ENCODE results near the gene TUFT1.
"Not testable (repeated sequence)": the region's sequence is repeated elsewhere in the genome, so short reads cannot be mapped to it uniquely, and the experiment has no call there.

TUFT1 gene

DNA sequence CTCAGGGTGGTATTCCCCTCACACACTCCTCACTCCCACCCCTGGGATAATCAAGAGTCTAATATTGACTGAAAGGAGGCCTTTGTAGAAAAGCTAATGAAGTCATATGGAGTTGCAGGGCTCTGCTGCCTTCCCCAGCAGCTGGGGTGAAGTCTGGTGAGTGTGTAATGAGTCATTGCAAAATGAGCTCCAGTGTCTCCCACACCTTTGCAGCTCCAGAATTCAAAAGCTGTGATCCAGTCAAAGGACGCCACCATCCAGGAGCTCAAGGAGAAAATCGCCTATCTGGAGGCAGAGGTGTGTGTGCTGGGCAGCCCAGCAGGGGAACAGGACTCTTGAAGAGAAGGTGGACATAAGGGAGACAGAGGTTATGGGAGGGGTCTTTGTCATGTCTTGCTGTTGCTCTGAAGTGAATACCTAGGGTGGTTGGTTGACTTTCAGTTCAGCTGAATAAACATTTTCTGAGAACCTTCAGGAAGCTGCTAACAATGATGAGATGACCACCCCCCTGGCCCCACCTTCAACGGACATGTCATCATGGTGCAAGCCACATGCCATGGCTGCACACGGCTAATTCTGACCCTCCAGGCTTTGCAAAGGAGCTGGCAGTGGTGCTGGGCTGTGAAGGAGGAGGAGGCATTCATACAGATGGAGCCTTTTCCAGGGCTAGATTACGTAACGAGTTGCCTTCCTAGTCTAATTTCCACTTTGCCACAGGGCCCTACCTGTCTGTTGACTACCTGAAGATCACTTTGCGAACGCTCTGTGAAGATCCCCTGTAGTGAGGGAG, 39.5 kb downstream of the TUFT1 start:
- no peak for DNase-seq
- ATAC-seq = no peak

DNA sequence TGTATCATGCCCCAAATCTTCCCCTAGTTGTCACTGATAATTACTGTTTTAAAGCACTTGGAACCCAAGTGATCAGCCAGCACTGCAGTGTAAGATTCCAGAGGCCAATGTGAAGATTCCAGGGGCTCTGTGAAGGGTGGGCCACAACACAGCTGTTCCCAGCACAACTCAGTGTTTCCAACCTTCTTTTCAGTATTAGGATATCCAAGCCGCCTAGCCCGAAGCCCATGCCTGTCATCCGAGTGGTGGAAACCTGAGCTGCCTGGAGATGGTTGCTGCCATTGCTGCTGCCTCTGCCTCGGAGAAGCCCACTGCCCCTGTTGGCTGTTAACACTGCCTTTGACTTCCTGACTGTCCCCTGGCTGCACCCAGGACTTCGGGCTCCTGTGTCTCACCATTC, 41.3 kb downstream of the TUFT1 start:
- DNase-seq = no peak

DNA sequence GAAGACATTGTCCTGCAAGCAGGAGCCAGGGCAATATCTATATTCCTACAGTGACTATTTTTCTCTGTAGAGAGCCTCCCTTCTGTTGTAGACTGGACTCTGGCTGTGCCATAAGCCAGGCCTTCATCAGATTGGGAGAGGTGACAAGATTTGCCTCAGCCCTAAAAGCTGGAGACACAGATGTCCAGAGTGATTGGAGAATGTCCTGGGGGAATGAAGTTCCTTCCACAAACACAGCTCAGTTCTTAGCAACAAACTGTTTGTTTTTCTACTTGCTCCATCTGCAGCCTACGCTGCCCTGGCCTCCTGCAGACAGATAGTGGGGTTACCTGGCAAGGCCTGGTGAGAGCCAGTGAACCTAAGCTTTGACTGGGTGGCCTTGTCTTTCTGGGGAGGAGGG, 41.8 kb downstream of the TUFT1 start:
- DNase-seq (no peak), ATAC-seq (no peak)

More for the DNA sequence above, 41.3 kb downstream of the TUFT1 start:
- no peak for ATAC-seq

DNA sequence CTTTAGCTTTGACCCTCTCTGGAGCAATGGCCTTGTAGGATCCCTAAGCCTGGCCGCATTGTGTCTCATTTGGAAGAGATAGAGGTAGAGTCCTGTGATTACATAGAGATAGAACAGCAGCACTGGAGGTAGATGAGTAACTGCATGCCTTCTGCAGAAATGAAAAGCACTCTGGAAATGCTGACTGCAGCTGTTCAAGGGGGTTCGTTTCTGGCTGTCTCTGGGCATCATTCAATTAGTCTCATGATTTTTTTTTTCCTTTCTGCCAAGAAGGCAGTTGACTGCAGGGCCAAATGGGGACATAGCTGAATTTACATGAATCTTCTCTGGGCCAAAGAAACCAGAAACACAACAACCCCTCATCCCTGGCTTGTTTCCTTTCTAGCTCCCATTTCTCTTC, 43.7 kb downstream of the TUFT1 start:
- DNase-seq = no peak

DNA sequence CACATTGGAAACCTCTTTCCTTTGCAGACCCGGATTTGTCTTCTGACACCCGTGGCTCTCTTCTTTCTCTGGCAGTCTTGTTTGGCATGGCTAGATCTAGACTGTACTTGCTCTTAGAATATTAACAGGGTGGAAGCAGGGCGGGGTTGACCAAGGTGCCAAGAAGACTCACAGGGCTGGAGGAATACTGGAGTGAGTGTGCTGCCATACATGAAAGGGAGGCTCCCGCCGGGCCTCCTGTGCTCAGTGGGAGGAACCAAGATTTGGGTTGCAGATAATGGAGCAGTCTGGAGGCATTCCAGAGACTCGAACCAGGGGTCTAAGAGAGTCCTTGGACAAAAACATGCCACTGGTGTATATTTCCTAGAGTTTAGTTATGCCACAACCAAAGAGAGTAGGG, 44.2 kb downstream of the TUFT1 start:
- DNase-seq (no peak), ATAC-seq (no peak)

More for the DNA sequence above, 43.7 kb downstream of the TUFT1 start:
- ATAC-seq = no peak

DNA sequence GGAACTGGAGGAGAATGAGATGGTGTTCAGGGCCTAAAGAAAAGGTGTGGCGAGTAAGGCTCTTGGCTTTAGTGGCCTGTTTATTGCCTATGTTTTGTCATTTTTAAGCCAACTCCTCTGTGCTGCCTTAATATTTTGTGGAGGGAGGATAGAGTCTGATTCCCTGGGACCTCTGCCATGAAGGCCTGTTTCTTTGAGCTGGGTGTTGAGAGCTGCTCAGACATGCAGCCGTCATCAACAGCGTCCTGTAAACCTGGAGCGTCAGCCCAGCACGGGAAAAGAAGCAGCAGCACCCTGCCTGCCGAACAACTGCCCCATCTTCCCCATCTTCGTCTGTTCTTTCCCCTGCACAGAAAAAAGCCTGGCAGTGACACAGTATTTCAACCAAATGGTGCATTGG, 44.7 kb downstream of the TUFT1 start:
- DNase-seq (no peak), ATAC-seq (no peak)

DNA sequence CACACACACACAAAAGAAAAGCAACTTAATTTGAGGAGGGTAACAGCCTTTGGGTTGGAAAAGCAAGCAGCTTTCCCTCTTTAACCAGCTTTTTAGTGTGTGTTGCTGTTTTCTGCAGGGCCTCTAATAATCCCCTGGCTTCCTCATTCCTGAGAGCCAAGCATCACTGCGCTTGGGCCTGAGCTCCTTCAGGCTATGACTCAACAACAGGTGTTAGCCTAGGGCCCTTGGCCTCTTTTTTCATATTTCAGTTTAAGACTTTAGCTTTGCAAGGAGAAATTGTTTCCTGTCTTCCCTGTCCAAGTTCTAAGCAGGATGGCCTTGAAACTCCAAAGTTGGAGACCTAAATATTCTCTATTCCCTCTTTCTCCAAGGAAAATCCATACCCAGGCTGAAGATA, 45.5 kb downstream of the TUFT1 start:
- DNase-seq = no peak

DNA sequence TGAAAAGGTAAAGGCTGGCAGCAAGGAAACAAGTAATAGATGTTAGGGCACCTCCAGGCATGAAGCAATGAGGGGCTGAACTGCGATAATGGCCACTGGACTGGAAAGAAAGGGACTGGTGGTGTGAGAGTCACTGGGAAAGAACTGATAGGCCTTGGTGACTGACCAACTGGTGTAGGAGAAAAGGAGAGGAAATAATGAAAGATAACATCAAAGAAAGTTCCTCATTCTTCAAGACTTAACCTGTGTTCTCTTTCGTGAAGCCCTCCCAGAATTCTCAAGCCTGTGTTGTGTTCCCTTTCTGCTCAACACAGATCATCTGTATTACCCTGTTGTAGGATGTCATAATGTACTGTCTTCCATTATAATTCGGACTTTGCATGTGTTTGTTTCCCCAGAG, 50.9 kb downstream of the TUFT1 start:
- DNase-seq (no peak), ATAC-seq (no peak)

More for the DNA sequence above, 45.5 kb downstream of the TUFT1 start:
- no peak for ATAC-seq

DNA sequence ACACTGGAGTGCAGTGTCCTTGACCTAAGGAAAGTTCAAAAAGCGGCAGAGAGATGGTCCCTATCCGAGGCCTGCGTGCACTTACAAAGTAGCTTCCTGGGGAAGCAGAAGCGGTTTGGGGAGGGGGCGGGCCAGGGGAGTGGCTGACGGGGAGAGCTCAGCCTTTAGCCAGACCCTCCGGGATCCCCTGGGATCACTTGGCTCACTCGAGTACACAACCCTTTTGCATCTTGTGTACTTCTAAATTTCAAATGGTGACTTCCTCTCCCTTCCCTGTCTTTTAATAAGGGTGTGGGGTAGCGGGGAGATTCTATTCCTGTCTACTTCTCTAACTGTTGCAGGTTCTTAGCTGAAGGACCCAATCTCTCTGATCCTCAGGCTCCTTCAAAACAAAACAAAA, 53.6 kb downstream of the TUFT1 start:
- ATAC-seq (no peak), DNase-seq (no peak)

DNA sequence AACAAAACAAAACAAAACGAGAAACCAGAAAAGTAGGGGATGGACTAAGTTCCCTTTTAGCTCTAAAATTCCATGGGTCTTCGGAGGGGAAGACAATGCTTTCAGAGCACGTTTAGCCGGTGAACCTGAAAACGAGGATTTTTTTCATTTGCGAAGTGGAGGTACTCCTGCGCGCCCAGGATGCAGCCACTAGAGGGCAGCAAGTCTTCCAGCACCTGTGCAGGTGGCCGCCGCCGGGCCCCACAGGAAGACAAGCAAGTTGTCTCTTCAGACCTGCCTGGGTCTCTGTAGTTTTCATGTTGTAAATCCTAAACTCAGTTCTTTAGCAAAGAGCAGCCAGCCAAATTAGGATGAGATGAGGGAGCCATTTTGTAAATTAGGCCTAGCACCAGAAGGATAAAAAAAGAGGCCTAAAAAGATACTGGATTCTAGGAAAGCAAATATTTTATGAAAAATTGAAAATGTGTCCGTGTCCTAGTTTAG, 54.1 kb downstream of the TUFT1 start:
- peak; percentile 90 for ATAC-seq

DNA sequence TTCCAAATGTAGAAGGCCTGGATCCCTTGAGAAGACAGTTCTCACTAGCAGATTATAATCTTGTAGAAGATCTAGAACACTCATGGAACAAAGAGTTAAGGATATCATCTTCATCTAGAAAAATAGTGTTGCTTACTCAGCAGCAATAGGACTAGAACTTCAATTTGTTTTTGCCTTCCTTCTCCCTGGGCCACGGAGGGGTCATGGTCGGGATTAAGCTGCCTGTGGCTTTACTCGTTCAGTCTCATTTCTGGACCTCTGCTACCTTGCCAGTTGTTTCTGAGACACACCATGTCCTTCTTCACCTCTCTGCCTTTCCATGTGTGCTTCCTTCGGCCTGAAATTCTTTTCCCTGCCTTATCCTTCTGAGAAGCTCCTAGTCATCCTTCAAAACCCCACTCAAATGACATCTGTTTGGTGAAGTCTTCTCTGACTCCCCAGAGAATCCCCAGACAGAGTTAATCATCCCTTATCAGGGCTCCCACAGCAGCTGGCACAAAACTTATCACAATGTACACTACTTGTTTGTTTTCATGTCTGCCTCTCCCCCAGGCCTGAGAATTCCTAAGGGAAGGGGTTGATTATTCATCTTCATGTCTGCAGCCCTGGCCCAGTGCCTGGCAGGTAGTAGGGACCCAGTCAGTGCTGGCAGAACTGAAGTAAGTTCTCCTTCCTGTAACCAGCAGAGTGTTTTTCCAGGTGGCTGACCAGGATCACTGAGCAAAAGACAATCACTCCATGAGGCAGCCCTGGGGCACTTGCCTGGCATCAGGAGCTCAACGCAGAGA, 56.3 kb downstream of the TUFT1 start:
- DNase-seq (no peak), ATAC-seq (no peak)

More for the DNA sequence above, 54.1 kb downstream of the TUFT1 start:
- peak; percentile 86 for DNase-seq

DNA sequence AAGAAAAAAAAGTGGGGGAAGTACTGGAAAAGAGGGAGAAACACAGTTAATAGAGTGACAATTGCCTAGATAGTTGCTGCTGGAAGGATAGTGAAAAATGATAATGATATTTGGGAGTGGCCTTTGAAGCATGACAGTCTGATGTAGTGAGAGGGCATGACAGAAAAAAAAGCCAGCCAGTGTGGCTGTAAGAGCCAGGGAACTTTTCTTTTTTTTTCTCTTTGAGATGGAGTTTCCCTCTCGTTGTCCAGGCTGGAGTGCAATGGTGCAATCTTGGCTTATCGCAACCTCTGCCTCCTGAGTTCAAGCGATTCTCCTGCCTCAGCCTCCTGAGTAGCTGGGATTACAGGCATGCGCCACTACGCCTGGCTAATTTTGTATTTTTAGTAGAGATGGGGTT, 62.4 kb downstream of the TUFT1 start:
- DNase-seq, ATAC-seq: not testable (repeated sequence)

DNA sequence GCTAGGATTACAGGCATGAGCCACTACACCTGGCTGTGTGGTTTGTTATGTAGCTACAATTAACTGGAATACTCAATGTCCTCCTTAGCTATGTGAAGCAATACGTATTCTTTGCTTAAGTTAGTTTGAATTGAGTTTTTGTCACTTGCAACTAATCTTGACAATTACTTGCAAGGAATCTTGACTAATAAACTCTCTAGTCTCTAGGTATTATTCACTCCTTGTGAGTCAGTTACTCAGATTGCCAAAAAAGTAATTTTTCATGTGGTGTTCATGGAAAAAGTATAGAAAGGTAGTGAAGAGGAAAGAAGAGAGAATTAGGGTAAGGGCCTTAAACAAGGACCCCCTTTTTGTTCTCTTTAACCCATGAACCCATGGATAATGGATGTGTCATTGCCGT, 64.2 kb downstream of the TUFT1 start:
- ATAC-seq (no peak), DNase-seq (no peak)

DNA sequence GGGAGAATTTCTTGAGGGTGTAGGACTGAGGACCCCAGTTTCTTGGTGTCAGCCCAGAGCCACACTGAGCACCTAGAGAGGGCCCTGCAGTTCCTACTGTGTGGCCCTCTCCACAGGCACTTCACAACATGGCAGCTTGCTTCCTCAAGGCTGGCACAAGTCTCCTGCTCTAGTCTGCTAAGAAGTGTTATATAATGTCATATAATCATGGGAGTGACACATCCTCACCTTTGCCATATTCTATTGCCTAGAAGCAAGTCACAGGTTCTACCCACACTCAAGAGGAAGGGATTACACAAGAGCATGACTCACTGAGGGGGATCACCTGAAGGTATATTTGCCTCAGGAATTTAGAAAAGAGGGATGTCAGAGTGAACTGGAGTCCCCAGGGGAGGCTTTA, 66.3 kb downstream of the TUFT1 start:
- DNase-seq (no peak), ATAC-seq (peak; percentile 64)

DNA sequence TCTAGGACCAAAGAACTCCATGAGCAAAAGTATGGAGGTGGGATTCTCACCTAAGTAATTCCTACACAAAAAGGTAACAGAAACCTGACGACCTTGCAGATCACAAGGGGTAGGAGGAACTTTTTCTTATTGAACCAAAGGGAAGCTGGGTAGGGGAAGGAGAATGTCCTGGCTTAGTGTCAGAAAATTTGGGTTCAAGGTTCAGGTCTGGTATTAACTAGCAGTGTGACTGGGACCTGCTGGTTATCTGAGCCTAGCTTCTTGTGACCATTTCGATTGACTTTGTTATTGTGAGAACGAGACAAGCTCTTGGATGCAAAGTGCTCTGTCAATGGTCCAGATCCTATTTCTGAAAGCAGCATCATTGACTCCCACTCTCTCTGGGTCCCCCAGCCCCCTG, 66.7 kb downstream of the TUFT1 start:
- no peak for ATAC-seq
- no peak for DNase-seq

DNA sequence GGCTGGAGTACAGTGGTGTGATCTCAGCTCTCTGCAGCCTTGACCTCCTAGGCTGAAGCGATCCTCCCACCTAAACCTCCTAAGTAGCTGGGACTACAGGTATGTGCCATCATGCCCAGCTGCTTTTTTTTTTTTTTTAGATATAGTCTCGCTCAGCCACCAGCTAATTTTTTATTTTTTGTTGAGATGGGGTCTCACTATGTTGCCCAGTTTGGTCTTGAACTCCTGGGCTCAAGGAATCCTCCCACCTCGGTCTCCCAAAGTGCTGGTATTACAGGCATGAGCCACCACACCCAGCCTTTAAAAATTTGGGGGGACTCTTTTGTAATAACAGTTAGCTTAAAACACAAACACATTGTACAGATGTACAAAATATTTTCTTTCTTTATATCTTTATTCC, 70.0 kb downstream of the TUFT1 start:
- DNase-seq (no peak), ATAC-seq (no peak)

DNA sequence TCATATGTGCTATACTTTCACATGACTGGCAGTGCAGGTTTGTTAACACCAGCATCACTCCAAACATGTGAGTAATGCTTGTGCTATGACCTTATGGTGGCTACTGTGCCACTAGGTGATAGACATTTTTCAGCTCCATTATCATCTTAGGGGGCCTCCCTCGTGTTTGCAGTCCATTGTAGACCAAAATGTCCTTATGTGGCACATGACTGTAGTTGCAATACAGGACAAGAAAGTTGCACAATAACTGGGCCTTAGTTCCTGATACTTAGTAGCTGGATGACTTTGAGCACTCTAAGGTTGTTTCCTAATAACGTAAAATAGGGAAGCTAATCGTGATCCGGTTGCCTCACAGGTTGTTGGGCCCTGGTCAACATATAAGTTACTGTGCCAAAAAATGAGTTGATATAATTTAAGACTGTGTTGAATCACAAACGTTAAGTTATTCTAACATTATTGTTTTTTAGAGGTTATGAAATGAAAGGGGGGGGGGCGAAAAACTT, 71.2 kb downstream of the TUFT1 start:
- ATAC-seq (no peak), DNase-seq (peak; percentile 17)

DNA sequence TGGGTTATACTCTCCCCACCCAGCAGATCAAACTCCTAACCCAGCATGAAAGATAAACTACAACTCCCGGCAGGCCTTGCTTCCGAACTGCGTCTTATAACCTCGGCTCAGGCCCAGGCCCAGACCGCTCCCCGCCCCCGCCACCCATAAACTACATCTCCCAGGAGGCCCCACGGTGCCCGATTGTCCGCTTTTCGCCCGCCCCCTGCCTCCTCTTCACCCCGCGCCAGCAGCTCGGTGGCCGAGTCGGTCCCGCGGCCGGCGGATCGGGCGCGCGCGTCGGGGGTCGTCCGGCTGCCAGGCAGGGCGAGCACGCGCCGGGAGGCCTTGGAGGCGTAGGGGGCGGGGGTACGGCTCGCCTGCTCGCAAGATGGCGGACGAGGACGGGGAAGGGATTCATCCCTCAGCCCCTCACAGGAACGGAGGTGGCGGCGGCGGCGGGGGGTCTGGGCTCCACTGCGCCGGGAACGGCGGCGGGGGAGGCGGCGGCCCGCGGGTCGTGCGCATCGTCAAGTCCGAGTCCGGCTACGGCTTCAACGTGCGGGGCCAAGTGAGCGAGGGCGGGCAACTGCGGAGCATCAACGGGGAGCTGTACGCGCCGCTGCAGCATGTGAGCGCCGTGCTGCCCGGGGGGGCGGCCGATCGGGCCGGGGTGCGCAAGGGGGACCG, 71.9 kb downstream of the TUFT1 start, which contains the start of gene SNX27:
SNX27 (plus strand) TSS at position 219 of the 669 bp plus-strand sequence; CDS start at position 371, 152 bp downstream.
- peak; percentile 86 for DNase-seq
- peak; percentile 96 for ATAC-seq

DNA sequence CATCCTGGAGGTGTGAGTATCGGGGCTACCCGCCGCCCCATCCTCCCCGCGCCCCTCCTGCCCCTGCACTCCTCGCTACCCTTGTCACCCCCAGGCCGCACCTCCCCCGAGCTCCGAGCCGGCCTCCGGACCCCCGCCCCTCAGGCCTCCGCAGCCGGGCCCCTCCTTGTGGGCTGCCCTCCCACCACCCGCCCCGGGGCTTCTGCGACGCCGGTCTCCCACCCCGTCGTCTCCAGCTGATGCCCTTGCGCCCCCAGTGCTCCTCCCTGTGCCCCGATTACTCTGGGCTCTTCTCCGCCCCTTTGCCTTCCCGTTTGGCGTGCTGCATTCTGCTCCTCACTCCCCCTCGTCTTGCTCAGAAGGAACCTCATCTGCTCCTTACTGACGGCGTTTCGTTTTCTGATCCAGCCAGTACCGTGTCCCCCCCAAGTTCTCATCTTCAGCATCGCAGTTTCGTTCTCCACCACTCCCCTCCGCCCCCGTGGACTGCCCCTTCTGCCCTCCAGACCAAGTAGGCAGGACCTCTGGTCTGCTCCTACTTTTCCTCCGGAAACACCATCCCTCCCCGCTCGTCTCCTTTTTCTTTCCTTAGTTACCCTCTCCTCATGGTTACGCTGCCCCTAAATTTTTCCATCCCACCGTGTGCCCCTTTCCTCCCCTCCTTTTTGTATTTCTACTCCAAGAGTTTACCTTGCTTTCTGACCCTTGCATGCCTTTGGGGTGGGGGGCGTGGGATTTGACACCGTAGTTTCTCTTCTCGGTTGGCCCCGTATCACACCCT, 72.6 kb downstream of the TUFT1 start:
- peak; percentile 24 for ATAC-seq
- DNase-seq = peak; percentile 37

DNA sequence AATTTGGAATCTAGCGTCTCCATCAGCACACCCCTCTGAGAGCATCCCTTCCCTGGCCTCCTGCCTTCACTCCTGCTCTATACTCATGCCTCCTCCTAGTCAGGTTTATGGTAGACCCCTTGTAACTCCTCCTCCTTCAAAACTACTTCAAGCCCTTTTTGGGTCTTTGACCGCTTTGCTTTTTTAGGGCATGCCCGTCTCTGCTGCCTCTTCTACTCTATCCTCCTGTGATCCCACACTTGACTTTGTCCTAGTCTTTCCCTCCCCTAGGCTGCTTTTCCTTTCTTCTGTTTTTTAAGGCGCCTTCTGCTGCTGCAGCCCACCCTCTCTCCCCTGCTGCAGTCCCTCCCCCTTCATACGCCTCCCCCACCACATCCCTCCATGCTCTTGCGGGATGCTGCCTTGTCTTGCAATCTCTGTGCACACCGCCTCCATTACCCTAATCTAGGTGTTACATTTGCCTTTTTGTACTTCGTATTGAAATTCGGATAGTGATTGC, 73.2 kb downstream of the TUFT1 start:
- ATAC-seq (no peak), DNase-seq (no peak)

DNA sequence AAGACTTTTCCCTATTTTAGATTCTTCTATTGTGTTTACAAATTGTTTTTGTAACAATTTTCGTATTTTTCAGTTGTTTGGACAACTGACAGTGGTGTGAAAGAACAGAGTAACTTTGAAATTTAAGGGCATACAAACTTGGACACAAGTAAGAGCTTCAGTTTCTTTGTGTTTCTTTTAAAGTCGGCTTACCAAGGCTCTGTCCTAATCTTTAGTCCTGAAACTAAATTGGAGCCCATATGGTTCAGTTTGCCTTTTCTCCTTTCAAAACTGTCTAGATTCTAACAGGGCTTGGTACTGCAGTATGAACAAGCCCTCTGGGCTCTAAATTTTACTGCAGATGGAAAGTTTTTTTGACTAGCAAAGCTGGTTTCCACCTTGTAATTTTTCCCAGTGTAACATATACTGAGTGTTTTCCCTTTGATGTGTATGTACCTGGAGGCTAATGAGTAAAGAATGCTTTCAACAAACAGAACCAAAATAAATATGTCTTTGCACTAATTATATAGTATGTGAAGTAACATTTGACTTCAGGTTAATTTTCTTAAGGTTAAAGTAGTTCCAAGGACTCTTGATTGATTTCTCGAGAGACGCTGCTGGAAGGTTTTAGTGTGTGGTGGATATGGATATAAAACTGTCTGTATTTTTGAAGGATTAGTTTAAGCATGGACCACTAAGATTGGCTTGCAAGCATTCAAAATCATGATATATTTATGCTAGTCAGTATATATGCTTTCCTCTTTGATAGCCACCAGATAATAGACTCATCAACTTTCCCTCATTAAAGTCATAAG, 75.8 kb downstream of the TUFT1 start:
- ATAC-seq (no peak), DNase-seq (no peak)

Measured in stimulated activated naive CD8-positive, alpha-beta T cell treated with anti-CD3 and anti-CD28 coated beads, Interleukin-15, Interleukin-2, amounts not matched to agents 100 U/mL and 50 U/mL, for 24 hours (primary cell).